GM10266 (cell line): ENCODE measurements around the gene PELI2.

Experiments used
- DNase-seq: peaks from one replicate; pipeline ENCODE4 v3.0.0; 2012; ENCODE audit errors: extremely low spot score
- TF ChIP-seq, protein P1 (sequence below): IDR thresholded peaks from 2 replicates; pipeline ENCODE4 v1.5.1; 2012; ENCODE audit warnings: mild to moderate bottlenecking, low read depth; ENCODE audit not compliant: control insufficient read depth, insufficient read depth; ENCODE audit errors: missing control alignments

The PELI2 gene

DNA sequence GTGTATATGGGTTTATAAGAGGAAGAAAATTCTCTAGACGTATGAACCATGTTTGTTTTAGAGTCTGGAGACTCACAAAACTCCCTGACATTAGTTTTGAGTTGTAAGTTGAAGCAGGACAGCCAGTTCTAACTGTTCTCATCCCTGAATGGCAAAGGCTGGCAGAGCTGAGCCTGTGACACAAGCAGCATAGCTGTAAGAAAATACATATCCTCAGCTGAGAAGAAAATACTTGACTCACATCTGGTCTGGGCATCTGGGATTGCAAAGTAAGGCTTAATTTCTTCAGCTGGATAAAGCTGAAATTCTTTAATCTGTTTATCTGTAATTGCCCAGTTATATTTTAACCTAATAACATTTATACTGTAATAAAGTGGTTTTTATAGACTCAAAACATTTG lies 156.3 kb downstream of the PELI2 start:
- TF ChIP-seq, protein P1, sequence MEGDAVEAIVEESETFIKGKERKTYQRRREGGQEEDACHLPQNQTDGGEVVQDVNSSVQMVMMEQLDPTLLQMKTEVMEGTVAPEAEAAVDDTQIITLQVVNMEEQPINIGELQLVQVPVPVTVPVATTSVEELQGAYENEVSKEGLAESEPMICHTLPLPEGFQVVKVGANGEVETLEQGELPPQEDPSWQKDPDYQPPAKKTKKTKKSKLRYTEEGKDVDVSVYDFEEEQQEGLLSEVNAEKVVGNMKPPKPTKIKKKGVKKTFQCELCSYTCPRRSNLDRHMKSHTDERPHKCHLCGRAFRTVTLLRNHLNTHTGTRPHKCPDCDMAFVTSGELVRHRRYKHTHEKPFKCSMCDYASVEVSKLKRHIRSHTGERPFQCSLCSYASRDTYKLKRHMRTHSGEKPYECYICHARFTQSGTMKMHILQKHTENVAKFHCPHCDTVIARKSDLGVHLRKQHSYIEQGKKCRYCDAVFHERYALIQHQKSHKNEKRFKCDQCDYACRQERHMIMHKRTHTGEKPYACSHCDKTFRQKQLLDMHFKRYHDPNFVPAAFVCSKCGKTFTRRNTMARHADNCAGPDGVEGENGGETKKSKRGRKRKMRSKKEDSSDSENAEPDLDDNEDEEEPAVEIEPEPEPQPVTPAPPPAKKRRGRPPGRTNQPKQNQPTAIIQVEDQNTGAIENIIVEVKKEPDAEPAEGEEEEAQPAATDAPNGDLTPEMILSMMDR, result no peak

DNA sequence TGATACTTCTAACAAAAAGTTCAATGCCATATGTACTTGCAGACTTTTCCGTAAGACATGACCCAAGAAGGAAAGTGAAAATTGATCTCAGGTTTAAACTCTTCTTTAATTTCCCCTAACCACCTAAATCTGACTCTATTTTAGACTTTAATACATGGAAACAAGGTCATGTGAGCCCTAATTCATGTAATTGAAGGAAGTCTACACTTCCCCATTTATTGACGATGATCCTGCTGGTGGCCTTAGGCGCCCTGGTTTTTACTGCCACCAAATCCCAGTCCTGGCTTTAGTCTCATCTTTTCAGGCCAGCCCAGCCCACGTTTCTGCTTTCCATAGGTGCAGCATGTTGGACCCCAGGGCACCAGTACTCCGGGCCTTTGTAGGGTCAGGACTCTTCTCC lies 157.9 kb downstream of the PELI2 start:
- DNase-seq, result no peak
- TF ChIP-seq, protein P1, result no peak

More for the DNA sequence above, 156.3 kb downstream of the PELI2 start:
- DNase-seq, result no peak

- no peak for DNase-seq
- TF ChIP-seq, protein P1, result no peak
These were observed 160.2 kb downstream of the PELI2 start for GRCh38 chr14:56278383-56278782.

GRCh38 chr14:56280843-56281242 lies 162.6 kb downstream of the PELI2 start:
- TF ChIP-seq, protein P1, result no peak
- no peak for DNase-seq

- DNase-seq, result no peak
- TF ChIP-seq, protein P1, result no peak
These were observed 164.0 kb downstream of the PELI2 start for GRCh38 chr14:56282179-56282578.

DNA sequence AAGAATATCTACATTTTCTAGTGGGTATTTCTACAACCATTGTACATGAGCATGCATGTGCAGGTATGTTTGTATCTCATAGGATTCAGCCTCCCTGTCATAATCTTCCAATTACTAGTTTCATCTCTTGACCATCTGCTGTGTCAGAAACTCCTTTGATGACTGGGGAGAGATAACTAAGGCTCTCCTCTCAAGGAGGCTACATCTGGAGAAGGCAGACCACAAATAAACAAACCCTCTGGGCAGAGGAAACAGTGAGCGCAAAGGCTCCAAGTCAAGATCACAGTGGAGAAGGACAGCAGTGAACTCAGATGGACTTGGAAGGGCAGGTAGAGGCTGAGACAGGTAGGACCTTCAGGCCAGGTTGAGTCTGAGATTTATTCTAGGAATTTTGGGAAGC lies 166.4 kb downstream of the PELI2 start:
- TF ChIP-seq, protein P1, result no peak
- no peak for DNase-seq

- TF ChIP-seq, protein P1, result no peak
- no peak for DNase-seq
These were observed 170.9 kb downstream of the PELI2 start for GRCh38 chr14:56289155-56289554.

DNA sequence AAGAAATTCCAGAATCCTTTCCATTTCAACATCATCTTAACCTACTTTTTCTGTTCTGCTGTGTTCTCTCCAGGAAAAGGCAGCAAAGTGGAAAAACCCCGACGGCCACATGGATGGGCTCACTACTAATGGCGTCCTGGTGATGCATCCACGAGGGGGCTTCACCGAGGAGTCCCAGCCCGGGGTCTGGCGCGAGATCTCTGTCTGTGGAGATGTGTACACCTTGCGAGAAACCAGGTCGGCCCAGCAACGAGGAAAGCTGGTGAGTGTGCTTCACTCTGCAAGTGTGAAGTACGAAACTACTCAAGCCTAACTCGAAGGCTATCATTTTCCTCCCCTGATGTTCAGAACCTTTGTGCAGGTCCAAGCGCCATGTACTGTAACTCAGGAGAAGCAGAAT lies 172.0 kb downstream of the PELI2 start:
- TF ChIP-seq, protein P1, result no peak
- DNase-seq, result no peak
